Tibial artery (tissue), 4 donors: Measurements from ENCODE around the gene ZNF124.
"Not testable (repeated sequence)": the region's sequence is repeated elsewhere in the genome, so short reads cannot be mapped to it uniquely, and the experiment has no call there.

Experiments
- DNase-seq, 2 donors: peaks; one replicate each; pipeline ENCODE4 v3.0.0-alpha.2; 2019
- H3K27ac ChIP-seq, 2 donors: fragments of 200-600 bp; sonication (generic) in 1 of 2; 1 replicate in 1 of 2; 2 replicates in 1 of 2; pipeline ENCODE4 v1.5.1; 2018 to 2019; ENCODE audit warnings: mild to moderate bottlenecking in 1 of 2
- H3K27me3 ChIP-seq, 2 donors: fragments of 200-600 bp; sonication (generic) in 1 of 2; one replicate each; pipeline versions ENCODE4 v1.5.1 to v1.6.0; 2016 to 2019
- H3K36me3 ChIP-seq, 3 donors: fragments of 200-600 bp; sonication (generic) in 2 of 3; one replicate each; pipeline ENCODE4 v1.5.1; 2016 to 2019; ENCODE audit warnings: mild to moderate bottlenecking in 2 of 3
- H3K4me1 ChIP-seq, 4 donors: fragments of 200-600 bp; sonication (generic) in 2 of 4; 1 replicate in 3 of 4; 2 replicates in 1 of 4; pipeline ENCODE4 v1.5.1; 2016 to 2019
- H3K4me3 ChIP-seq, 2 donors: fragments of 200-600 bp; sonication (generic) in 1 of 2; 1 replicate in 1 of 2; 2 replicates in 1 of 2; pipeline ENCODE4 v1.5.1; 2018 to 2019; ENCODE audit warnings: mild to moderate bottlenecking in 2 of 2
- H3K9me3 ChIP-seq, 3 donors: fragments of 200-600 bp; sonication (generic) in 1 of 3; one replicate each; pipeline ENCODE4 v1.5.1; 2016 to 2019
- intact Hi-C: fragments of 100-400 bp; cut with DNase I; formaldehyde crosslinking; loops from one replicate; pipeline ENCODE4 v1.15.0; 2023; ENCODE audit warnings: low total_unique reads
- TF ChIP-seq, protein P1 (sequence below), 2 experiments: fragments of 200-600 bp in 1 of 2; fragments of 450-650 bp in 1 of 2; IDR thresholded peaks; one replicate each; pipeline ENCODE4 v1.5.1; 2017 to 2019; ENCODE audit warnings: antibody characterized with exemption in 2 of 2, mild to moderate bottlenecking in 1 of 2, moderate library complexity in 1 of 2

ZNF124 gene

GRCh38 chr1:247145279-247145678 is 26.5 kb downstream of the ZNF124 start:
- intact Hi-C loops, result no loop called here
- Histone ChIP-seq H3K27me3 (no peaks in the 10 kb centered on the region), H3K4me3 (no peak overlapping the region), H3K9me3 (peaks cover 0 to 97% (median 39%) of the 10 kb centered on the region in 3 donors), H3K36me3 (peaks cover 0 to 82% (median 50%) of the 10 kb centered on the region in 3 donors), H3K27ac (no peak overlapping the region), H3K4me1 (no peaks in the 10 kb centered on the region)
- TF ChIP-seq, protein P1, sequence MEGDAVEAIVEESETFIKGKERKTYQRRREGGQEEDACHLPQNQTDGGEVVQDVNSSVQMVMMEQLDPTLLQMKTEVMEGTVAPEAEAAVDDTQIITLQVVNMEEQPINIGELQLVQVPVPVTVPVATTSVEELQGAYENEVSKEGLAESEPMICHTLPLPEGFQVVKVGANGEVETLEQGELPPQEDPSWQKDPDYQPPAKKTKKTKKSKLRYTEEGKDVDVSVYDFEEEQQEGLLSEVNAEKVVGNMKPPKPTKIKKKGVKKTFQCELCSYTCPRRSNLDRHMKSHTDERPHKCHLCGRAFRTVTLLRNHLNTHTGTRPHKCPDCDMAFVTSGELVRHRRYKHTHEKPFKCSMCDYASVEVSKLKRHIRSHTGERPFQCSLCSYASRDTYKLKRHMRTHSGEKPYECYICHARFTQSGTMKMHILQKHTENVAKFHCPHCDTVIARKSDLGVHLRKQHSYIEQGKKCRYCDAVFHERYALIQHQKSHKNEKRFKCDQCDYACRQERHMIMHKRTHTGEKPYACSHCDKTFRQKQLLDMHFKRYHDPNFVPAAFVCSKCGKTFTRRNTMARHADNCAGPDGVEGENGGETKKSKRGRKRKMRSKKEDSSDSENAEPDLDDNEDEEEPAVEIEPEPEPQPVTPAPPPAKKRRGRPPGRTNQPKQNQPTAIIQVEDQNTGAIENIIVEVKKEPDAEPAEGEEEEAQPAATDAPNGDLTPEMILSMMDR (IDR thresholded peaks at IDR 0.05), result no peak
- no peak for DNase-seq

- peaks cover 0 to 41% (median 20%) of the 10 kb centered on the region in 3 donors for H3K36me3 ChIP-seq
- H3K27ac ChIP-seq, DNase-seq, H3K4me3 ChIP-seq, H3K27me3 ChIP-seq, H3K4me1 ChIP-seq, intact Hi-C loops: not testable (repeated sequence)
- peaks cover 0 to 98% (median 68%) of the 10 kb centered on the region in 3 donors for H3K9me3 ChIP-seq
Observed at GRCh38 chr1:247139557-247139956, 32.3 kb downstream of the ZNF124 start.

GRCh38 chr1:247131236-247131635 is 40.6 kb downstream of the ZNF124 start:
- H3K27ac ChIP-seq, result no peak overlapping the region
- no peaks in the 10 kb centered on the region for H3K27me3 ChIP-seq
- H3K9me3 ChIP-seq, result peaks cover 0 to 60% (median 30%) of the 10 kb centered on the region in 3 donors
- peaks cover 12 to 31% (median 18%) of the 10 kb centered on the region in 3 donors for H3K36me3 ChIP-seq
- peaks cover 0 to 6% (median 2%) of the 10 kb centered on the region in 4 donors for H3K4me1 ChIP-seq
- intact Hi-C loops, result no loop called here
- H3K4me3 ChIP-seq, result no peak overlapping the region
- TF ChIP-seq, protein P1 (IDR thresholded peaks at IDR 0.05), result no peak
- no peak for DNase-seq

- DNase-seq, H3K4me3 ChIP-seq: not testable (repeated sequence)
- intact Hi-C loops, result loop anchor here (10.0 kb wide), 1 partner anchor 77 kb away; no protein-coding TSS in a partner anchor
Observed at GRCh38 chr1:247127519-247128282, 44.1 kb downstream of the ZNF124 start.

GRCh38 chr1:247126601-247127000 is 45.2 kb downstream of the ZNF124 start:
- intact Hi-C loops, result loop anchor here (10.0 kb wide), 1 partner anchor 78 kb away; no protein-coding TSS in a partner anchor
- not testable (repeated sequence) for H3K4me3 ChIP-seq, H3K27ac ChIP-seq, H3K4me1 ChIP-seq, DNase-seq, H3K27me3 ChIP-seq
- Histone ChIP-seq H3K9me3 (peaks cover 0 to 17% (median 0%) of the 10 kb centered on the region in 3 donors), H3K36me3 (peaks cover 7 to 18% (median 16%) of the 10 kb centered on the region in 3 donors)

More at GRCh38 chr1:247127519-247128282, 44.1 kb downstream of the ZNF124 start:
- not testable (repeated sequence) for H3K27ac ChIP-seq, H3K4me1 ChIP-seq, H3K27me3 ChIP-seq
- H3K9me3 ChIP-seq, result peaks cover 0 to 28% (median 0%) of the 10 kb centered on the region in 3 donors
- peaks cover 12 to 26% (median 18%) of the 10 kb centered on the region in 3 donors for H3K36me3 ChIP-seq

DNA sequence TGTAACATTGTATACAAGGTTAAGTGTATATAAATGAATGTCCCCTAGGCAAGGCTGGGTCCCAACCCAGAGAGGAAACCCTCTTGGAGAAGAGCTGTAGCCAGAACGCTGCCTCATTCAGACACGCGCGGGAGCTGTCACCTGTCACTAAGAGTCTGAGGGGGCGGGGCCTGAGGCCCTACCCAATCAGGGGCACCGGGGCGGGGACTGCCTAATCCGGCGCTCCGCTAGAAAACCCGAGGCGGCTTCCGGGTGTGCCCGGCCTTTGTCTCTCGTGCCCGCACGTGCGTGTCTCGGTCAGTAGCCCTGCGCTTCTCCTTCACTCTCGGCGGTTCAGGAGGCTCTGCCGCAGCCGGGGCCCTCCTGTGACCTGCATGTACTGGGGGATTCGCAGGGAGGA is 45.7 kb downstream of the ZNF124 start:
- H3K4me1 ChIP-seq, H3K27me3 ChIP-seq, H3K4me3 ChIP-seq, DNase-seq, H3K27ac ChIP-seq: not testable (repeated sequence)
- peaks cover 2 to 14% (median 12%) of the 10 kb centered on the region in 3 donors for H3K36me3 ChIP-seq
- peaks cover 0 to 13% (median 0%) of the 10 kb centered on the region in 3 donors for H3K9me3 ChIP-seq
- intact Hi-C loops, result loop anchor here (10.0 kb wide), 1 partner anchor 79 kb away; no protein-coding TSS in a partner anchor

DNA sequence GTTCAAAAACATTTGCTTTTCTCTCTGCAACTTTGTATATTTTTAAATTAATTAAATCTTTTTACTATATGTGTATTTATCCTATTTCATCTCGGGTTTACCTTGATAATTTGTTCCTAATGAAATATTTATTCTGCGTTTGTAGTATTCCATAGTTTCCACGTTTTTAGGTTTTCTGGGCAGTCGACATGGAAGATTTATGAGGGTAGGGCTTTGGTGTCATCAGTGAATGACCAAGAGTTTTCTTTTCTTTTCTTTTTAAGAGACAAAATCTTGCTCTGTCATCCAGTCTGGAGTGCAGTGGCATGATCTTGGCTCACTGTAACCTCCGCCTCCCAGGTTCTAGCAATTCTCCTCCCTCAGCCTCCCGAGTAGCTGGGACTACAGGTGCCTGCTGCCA is 50.4 kb downstream of the ZNF124 start:
- no peaks in the 10 kb centered on the region for H3K9me3 ChIP-seq
- no peak overlapping the region for H3K27ac ChIP-seq
- no peak overlapping the region for H3K4me3 ChIP-seq
- DNase-seq, result no peak
- no peaks in the 10 kb centered on the region for H3K36me3 ChIP-seq
- no peaks in the 10 kb centered on the region for H3K27me3 ChIP-seq
- intact Hi-C loops, result loop anchor here (10.0 kb wide), 1 partner anchor 83 kb away; no protein-coding TSS in a partner anchor
- H3K4me1 ChIP-seq, result no peaks in the 10 kb centered on the region
- TF ChIP-seq, protein P1 (IDR thresholded peaks at IDR 0.05), result no peak

- intact Hi-C loops, result loop anchor here (10.0 kb wide), 1 partner anchor 84 kb away; no protein-coding TSS in a partner anchor
- DNase-seq, H3K4me1 ChIP-seq: not testable (repeated sequence)
Observed at GRCh38 chr1:247120408-247120668, 51.5 kb downstream of the ZNF124 start.

More at GRCh38 chr1:247120408-247120668, 51.5 kb downstream of the ZNF124 start:
- not testable (repeated sequence) for H3K4me3 ChIP-seq, H3K9me3 ChIP-seq, H3K36me3 ChIP-seq, H3K27me3 ChIP-seq, H3K27ac ChIP-seq
